GM04503 (cell line): Measurements from ENCODE around the gene FKBP10.
A peak's percentile ranks its signal among the peaks of the same experiment; 100 is the strongest.

ENCODE experiments used
- DNase-seq: peaks from one replicate; pipeline ENCODE4 v3.0.0-alpha.2; 2012; ENCODE audit warnings: low read depth

The FKBP10 gene

GRCh38 chr17:41782142-41782541 is 30.7 kb upstream of the FKBP10 start:
- DNase-seq: no peak

DNA sequence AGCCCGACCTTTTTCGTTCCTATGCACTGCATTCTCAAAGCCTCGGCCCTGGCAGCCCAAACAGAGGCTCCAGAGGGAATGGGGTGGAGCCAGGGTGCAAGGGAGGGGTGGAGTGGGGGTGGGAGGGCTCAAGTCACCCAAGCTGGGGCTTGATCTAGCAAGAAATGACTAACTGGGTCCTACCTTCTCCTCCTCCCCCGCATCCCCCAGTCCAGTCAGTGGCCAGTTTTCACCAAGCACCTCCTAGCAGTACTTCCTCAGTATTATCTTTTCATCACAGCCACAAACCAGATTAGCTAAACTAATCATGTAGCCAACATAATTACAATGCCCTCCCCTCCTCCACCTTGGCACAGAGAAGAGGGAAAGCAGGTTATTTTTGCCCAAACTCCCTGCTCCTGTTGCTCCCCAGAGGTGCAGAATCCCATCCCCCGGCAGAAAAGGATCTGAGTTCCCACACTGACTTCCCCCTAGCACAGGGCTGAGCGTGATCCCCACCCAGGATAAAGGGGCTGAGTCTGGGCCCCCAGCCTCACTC is 28.5 kb upstream of the FKBP10 start:
- DNase-seq: no peak

- DNase-seq: no peak
Observed at GRCh38 chr17:41785091-41785858, 27.5 kb upstream of the FKBP10 start.

- no peak for DNase-seq
Observed at GRCh38 chr17:41785859-41786226, 27.0 kb upstream of the FKBP10 start.

DNA sequence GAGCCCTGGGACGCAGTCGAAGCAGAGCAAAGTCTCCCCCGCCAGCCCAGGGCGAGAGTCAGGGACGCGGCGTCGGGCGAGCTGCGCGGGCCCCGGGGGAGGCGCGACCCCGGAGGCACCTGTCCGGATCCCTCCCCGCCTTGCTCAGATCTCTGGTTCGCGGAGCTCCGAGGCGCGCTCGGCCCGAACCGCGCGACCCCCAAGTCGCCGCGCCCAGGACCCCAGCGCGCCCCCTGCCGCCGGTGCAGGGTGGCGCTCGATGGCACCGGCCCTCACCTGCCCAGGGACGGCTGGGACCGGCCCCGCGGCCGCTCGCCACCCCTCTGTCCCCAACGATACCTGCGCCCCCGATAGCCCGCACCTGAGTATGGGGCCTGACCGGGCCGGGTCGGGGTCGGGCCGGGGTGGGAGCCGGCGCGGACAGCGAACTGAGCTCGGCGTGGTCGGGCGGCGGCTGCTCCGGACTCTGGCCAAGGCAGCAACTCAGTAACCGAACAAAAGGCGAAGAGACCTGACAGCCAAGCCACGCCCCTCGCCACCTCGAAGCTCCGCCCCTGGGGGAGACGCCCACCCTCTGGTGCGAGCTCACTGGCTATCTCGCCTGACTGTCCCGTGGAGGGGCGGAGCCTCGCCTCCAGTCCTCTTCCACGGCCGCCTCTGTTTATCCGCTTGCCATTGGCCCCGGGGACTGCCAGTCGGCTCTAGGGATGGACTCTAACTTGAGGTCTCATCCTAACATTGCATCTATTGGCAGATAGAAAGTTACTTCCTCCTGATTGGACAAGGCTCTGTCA is 26.4 kb upstream of the FKBP10 start, which contains the start of gene JUP:
Gene JUP (minus strand): TSS at position 485 of the 794 bp plus-strand sequence. CDS start 14,857 bp downstream, outside the sequence.
- peak; percentile 87 for DNase-seq

GRCh38 chr17:41787021-41787418 is 25.8 kb upstream of the FKBP10 start:
- DNase-seq: no peak

DNA sequence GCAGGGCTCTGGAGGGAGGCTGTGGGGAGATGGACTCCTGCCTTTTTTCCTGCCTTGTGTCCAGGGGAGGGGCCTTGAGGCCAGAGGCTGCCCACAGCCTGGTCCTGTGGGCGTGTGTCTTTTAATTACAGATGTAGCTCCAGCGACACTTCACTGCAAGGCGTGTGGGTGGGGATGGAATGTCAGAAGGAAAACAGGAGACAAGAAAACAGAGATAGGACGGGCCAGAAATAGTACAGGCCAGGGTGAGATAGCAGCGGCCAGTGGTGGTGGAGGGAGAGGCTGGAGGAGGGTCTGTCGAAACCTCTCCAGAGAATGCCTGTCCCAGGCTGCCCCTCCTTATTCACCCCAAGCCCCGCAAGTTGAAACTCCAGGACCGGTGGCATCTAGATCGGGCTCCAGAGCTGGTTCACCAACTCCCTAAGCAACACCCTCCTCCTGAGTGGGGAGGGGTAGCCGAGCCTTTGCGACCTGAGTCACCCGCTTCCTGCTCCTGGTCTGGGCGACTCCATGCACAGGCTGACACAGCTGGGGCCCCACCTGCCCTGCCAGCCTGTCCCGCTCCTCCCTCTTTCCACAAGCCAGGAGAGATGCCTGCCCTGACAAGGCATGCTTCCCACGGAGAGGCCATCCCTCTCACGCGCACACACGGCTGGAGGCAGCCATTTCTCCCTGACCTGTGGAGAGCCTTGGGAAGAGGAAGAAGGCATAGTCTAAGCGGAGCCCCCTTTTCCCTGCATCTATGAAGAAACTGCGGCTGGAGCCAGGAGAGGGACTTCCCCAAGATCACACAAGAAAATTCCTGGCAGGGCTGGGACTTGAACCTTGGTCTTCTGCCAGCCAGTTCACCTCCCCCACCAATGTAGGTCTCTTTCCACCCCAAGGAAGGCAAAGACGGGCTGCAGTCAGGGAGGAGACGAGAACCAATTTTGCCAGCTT is 19.7 kb upstream of the FKBP10 start:
- no peak for DNase-seq

DNA sequence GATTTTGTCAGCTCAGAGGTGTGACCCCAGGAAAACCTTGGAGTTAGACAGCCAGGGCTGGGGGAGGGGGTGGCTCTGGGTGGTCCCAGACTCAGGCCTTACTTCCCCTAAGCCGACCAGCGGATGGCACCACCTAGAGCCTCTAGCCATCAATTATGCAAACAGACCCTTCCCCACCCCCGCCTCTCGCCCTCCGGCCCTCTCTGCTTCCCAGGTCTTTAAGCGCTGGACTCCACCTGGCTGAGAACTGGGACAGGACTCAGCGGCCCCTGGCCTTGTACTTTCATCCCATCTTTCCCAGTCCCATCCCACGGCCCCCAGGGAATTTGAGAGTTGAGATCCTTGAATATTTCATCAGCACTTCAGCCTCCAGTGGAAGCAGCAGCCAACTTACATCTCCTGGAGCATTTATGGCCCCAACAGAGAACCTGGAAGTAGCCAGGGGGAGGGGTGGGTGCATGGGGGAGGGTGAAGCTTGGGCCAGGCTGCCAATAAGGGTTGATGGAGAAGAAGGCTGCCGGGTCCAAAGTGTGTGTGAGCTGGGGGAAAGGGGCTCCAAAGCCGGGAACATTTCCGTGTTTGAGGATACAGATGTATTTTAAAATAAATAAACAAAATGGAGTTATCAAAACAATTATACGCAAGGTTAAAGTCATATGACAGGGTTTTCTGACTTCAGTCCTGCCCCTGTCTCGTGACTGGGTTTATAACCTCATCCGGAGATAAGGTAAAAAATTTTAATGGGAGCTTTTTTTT is 18.8 kb upstream of the FKBP10 start:
- DNase-seq: no peak

DNA sequence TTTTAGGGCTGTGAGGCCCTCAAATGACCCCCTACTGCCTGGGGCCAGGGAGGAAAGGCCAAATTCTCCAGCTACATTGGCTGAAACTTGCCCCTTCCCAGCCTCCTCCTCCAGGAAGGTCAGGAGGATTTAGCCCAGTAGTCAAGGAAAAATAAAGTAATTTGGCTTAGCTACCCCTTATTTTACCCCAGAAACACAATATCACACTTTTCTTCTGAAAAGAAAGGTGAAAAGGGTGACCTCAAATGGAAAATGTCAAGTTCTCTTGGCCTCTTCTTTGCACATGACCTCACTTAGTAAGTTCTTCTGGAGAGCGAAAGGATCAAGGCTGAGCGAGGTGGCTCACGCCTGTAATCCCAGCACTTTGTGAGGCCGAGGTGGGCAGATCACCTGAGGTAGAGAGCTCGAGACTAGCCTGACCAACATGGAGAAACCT is 18.2 kb upstream of the FKBP10 start:
- no peak for DNase-seq

- DNase-seq: no peak
Observed at GRCh38 chr17:41796121-41796895, 16.5 kb upstream of the FKBP10 start.

- no peak for DNase-seq
Observed at GRCh38 chr17:41797377-41797776, 15.4 kb upstream of the FKBP10 start.

DNA sequence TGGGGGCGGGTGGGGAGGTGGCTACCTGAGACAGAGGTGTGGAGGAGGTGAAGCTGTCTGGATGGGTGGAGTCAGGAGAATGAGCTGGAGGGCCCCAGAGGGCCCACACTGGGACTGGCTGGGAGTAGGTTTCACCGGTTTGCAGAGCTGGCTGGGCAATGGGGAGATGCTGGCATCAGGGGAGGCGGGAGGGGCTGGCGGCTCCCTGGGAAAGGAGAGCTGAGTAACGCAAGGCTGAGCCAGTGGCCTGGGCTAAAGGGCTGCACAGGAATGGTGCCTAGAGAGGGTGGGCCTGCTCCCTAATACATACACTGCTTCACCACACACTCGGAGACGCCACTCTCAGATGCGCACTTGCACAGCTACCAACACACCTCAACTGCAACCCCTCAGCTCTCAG is 13.4 kb upstream of the FKBP10 start:
- DNase-seq: no peak

DNA sequence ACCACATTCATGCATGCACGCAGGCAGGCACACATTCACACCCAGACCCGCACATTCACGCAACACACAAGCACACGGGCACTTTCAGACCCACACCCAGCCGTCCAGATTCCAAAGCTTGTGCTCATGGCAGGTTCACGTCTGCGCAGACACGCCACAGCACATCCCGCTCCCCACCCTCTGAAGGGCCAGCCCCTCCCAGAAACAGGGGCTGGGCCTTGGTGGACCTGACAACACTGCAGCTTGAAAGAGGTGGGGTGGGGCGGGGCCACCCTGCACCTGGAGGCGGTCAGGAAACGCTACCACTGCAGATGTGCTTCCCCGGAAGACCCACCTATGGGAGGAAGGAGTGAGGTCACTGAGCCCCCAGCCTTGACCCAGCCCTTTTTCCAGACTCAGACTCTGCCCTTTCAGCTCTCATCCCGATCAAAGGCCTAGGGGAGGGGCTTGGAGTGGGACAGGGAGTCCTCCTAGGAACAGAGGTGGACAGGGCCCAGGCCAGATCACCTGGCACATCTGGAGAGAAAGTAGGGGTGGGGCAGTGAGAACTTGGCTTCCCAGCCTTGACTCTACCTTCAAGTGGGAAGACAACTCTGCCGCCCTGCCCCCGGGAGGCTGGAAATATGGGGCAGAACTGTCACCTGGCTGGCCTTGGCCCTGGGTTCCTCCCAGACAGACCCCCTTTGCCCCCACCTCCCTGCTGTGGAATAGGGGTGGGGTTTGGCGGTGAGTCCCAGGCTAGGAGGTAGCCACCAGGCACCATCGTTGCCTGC is 12.0 kb upstream of the FKBP10 start:
- no peak for DNase-seq

DNA sequence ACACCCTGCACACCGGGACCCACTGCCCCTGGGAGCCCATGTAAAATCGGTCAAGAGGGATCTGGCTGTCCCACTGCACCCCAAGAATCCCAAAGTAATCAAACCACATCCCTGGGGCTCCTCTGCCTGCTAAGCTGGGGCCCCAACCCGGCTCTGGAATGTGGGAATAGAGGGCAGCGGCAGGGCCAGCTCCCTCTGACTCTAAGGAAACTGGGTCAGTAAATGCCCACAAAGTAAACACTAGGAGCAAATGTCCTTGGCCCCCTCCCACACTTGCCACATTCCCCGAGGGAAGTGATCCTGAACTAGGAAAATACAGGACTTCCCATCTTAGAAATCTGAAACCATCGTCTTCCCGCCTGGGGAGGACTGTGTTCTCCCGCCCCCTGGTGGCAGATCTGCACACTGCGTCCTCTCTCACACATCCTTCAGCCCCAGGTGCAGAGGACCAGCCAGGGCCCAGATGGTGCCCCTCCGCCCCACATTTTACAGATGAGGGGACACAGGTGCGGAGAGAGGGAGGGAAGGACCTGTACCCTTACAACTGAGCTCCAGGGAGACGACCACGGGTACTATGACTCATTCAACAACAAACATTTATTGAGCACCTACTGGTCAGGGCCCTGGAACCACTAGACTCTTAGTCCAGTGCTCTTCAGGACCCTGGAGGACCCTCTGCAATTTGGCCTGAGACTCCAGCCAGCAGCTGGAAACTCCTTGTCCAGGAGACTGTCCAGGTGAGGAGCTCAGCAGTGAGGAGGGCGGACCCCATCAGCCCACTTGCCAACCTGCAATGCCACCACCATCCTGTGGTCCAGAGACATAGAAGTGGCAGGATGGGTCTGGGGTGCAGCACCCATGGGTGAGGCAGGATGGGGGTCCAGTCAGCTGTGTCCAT is 11.2 kb upstream of the FKBP10 start:
- DNase-seq: no peak

DNA sequence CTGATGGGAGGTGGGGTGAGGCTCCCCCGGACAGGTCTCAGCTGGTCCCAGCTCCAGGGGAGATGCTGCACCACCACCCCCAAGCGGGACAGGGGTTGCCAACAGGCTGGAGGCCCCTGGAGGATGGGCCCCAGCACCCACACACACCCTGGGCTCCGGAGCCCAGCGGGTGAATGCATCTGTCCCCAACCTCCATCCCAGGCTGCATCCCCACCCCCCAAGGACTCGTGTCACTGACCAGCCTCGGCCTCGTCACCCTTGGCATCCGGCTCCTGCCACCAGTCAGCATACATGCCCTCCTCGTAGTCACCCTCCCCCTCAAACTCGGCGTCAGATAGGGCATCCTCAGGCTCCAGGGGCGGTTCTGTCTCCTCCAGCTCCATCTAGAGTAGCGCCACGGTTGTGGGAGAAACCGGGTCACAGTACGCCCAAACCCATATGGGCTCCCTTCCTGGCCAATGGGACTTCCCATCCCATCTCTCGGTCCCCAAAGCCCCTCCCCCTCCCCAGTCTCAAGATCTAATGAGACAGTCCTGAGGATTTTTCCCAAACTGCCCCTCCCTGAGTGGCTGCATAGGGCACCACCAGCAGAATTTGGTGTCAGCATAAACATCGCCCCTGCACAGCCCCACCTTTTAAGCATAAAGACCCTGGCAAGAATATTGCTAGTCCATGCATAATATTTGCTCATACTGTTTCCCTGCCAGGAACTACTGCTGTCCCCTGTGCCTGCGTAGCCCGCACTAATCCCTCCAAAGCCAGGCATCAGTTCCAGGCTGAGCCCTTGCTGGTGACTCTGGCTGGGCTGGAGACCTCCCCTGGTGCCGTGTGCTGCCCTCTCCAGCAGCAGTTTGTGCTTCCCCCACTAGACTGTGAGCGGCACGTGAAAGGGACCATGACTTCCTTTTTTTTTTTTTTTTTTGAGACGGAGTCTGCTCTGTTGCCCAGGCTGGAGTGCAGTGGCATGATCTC is 9.5 kb upstream of the FKBP10 start:
- no peak for DNase-seq

DNA sequence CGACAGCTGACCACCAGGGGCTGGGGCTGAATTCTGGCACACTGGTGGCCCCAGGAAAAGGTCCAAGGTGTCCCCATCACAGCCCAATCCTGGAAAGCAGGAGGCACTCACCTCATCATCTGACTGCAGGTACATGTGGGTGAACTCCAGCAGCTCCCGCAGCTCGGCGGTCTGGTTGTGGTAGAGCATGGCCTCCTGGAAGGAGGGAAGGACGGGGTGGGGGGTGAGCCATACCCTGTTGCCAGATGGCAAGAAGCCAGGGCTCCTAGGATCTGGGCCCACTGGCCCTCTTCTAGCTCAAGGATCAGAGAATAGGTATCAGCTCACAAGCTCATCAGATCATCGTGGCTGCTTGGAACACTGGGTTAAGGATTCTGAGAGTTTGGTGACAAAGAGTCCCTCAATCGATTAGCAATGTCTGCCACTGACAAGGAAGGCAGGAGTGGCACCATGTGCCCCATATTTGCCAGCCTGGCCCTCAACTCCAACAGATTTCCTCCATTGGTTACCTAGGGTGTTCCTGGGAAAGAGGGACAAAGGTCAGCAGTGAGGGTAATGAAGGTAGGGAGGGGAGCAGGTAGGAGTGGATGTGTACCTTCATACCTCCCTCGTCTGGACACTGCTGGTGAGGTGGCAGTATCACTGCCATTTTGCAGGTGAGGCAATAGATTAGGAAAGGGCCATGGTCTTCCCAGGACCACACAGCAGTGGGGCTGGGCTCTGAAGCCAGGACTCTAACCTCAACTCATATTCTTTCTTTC is 5.9 kb upstream of the FKBP10 start:
- DNase-seq: no peak
